ENCODE measurements around the gene TSKU.

GRCh38 chr11:76789443-76789719 lies 6.2 kb downstream of the TSKU start:
- TF ChIP-seq CTCF (IDR thresholded peaks at IDR 0.05) (no peak), POLR2A (IDR thresholded peaks at IDR 0.05) (no peak), POLR2AphosphoS5 (IDR thresholded peaks at IDR 0.05; ENCODE audit: insufficient read depth in 1 of 2, low read depth in 1 of 2) (no peak)
